A673 (cell line): ENCODE measurements around the gene ZNF136. TPM values are rescaled to one million over a fixed set of nuclear protein-coding genes. Genes with fewer than 3 reads are reported as not detected.
A peak's percentile ranks its signal among the peaks of the same experiment; 100 is the strongest.

Experiments used
- BruUV-seq: library from RNA; stranded (reverse); fragments of 400-500 nt; replicated peaks from 2 replicates; lab custom pipeline; 2021; lab: Mats Ljungman, UMichigan
- CTCF ChIA-PET: fragments of 300-600 bp; sonication (Branson Sonifier 250); formaldehyde crosslinking; loops from one replicate; lab custom pipeline; 2022; ENCODE audit warnings: antibody characterized with exemption; lab: Charles Lee
- POLR2A ChIA-PET: fragments of 300-600 bp; sonication (Branson Sonifier 250); formaldehyde crosslinking; loops from one replicate; lab custom pipeline; 2022; ENCODE audit warnings: antibody characterized with exemption; ENCODE audit not compliant: low non-redundant PET; lab: Charles Lee
- DNase-seq: peaks from one replicate; pipeline ENCODE4 v3.0.0-alpha.2; 2015; ENCODE audit warnings: low spot score
- H3K27ac ChIP-seq: fragments of 200-600 bp; sonication (generic); 2 replicates; pipeline ENCODE4 v1.5.1; 2016; ENCODE audit warnings: mixed run types, low read depth, mild to moderate bottlenecking, mixed read lengths, antibody characterized with exemption, low read length; ENCODE audit not compliant: poor library complexity, severe bottlenecking
- H3K27me3 ChIP-seq: fragments of 200-600 bp; sonication (generic); replicated peaks from 2 replicates; pipeline ENCODE4 v1.6.1; 2017; ENCODE audit warnings: mixed run types, low read depth, mild to moderate bottlenecking, mixed read lengths, antibody characterized with exemption, low read length; ENCODE audit not compliant: insufficient read depth, poor library complexity
- H3K36me3 ChIP-seq: fragments of 200-600 bp; sonication (generic); 2 replicates; pipeline ENCODE4 v1.6.1; 2016; ENCODE audit warnings: mixed run types, mild to moderate bottlenecking, mixed read lengths, antibody characterized with exemption, low read length; ENCODE audit not compliant: insufficient read depth, poor library complexity, severe bottlenecking
- H3K4me1 ChIP-seq: fragments of 200-600 bp; sonication (generic); 2 replicates; pipeline ENCODE4 v1.6.1; 2017; ENCODE audit warnings: mixed run types, mild to moderate bottlenecking, mixed read lengths, antibody characterized with exemption, low read length; ENCODE audit not compliant: insufficient read depth, poor library complexity, severe bottlenecking
- H3K4me3 ChIP-seq: fragments of 200-600 bp; sonication (generic); 2 replicates; pipeline ENCODE4 v1.5.1; 2016; ENCODE audit warnings: low read depth, mixed run types, mild to moderate bottlenecking, mixed read lengths, low read length; ENCODE audit not compliant: poor library complexity, severe bottlenecking
- H3K9me3 ChIP-seq: fragments of 200-600 bp; sonication (generic); 2 replicates; pipeline ENCODE4 v1.6.1; 2016; ENCODE audit warnings: mixed run types, low read depth, mild to moderate bottlenecking, mixed read lengths, antibody characterized with exemption, low read length; ENCODE audit not compliant: poor library complexity, severe bottlenecking
- CTCF ChIP-seq: fragments of 300-800, 200-600 bp; sonication (generic); conservative IDR thresholded peaks from 2 replicates; pipeline ENCODE4 v1.5.1; 2017; ENCODE audit warnings: low read depth, mild to moderate bottlenecking, antibody characterized with exemption, low read length, moderate library complexity, mixed read lengths
- EZH2 ChIP-seq: fragments of 200-600 bp; sonication (generic); IDR thresholded peaks from 2 replicates; pipeline ENCODE4 v1.6.1; 2017; ENCODE audit warnings: borderline replicate concordance, low read depth, mild to moderate bottlenecking, mixed read lengths, antibody characterized with exemption, low read length; ENCODE audit not compliant: poor library complexity, severe bottlenecking
- intact Hi-C: fragments of 100-400 bp; cut with micrococcal nuclease; formaldehyde crosslinking; loops from one replicate; pipeline ENCODE4 v1.10.0; 2022; ENCODE audit not compliant: unreplicated experiment
- total RNA-seq: library from RNA; stranded (reverse); gene quantifications from 2 replicates; pipeline ENCODE4 v1.2.3, GENCODE V29; 2021

ZNF136 gene
- total RNA-seq, 1 experiment from 2014 or later = 12.2 TPM

GRCh38 chr19:12126707-12127106 is 36.2 kb upstream of the ZNF136 start:
- CTCF ChIA-PET = interaction anchor here (0.7 kb wide), 1 partner anchor 484 kb away, joined by 4 read pairs; no protein-coding TSS in a partner anchor
- intact Hi-C loops = no loop called here
- no TSS peak for BruUV-seq

GRCh38 chr19:12133069-12133468 is 29.8 kb upstream of the ZNF136 start:
- Histone ChIP-seq H3K27me3 (no peaks in the 10 kb centered on the region), H3K9me3 (peaks cover 58% of the 10 kb centered on the region), H3K36me3 (peaks cover 52% of the 10 kb centered on the region), H3K27ac (no peak overlapping the region), H3K4me1 (no peaks in the 10 kb centered on the region), H3K4me3 (no peak overlapping the region)
- ChIA-PET POLR2A (no interaction called here), CTCF (no interaction called here)
- TF ChIP-seq CTCF (no peak), EZH2 (no peak)
- intact Hi-C loops = no loop called here
- no peak for DNase-seq
- BruUV-seq = no TSS peak

More at GRCh38 chr19:12126707-12127106, 36.2 kb upstream of the ZNF136 start:
- H3K36me3 ChIP-seq = peaks cover 7% of the 10 kb centered on the region
- H3K27ac ChIP-seq = no peak overlapping the region
- H3K4me1 ChIP-seq = no peaks in the 10 kb centered on the region
- peaks cover 18% of the 10 kb centered on the region for H3K9me3 ChIP-seq
- peak; percentile 17 for DNase-seq
- no peaks in the 10 kb centered on the region for H3K27me3 ChIP-seq
- POLR2A ChIA-PET = no interaction called here
- TF ChIP-seq CTCF (peak; percentile 51), EZH2 (no peak)
- H3K4me3 ChIP-seq = no peak overlapping the region

GRCh38 chr19:12137221-12137940 is 25.5 kb upstream of the ZNF136 start:
- Histone ChIP-seq H3K4me1 (peaks cover 8% of the 10 kb centered on the region), H3K27me3 (no peaks in the 10 kb centered on the region), H3K36me3 (peaks cover 38% of the 10 kb centered on the region), H3K27ac (no peak overlapping the region), H3K9me3 (peaks cover 33% of the 10 kb centered on the region), H3K4me3 (no peak overlapping the region)
- no TSS peak for BruUV-seq
- CTCF ChIA-PET = no interaction called here
- POLR2A ChIA-PET = no interaction called here
- intact Hi-C loops = no loop called here
- peak; percentile 25 for DNase-seq
- no peak for TF ChIP-seq EZH2
- peak; percentile 36 for TF ChIP-seq CTCF
